ENCODE data around the gene GSPT1.

GRCh38 chr16:11843861-11844260 is 71.9 kb downstream of the GSPT1 start:
- TF ChIP-seq CTCF (IDR thresholded peaks at IDR 0.05), result no peak
- no peak for TF ChIP-seq POLR2A (IDR thresholded peaks at IDR 0.05)

All from testis (tissue), 2 donors.